ENCODE results near the gene ANKRD33.
A peak's percentile ranks its signal among the peaks of the same experiment; 100 is the strongest.

The ANKRD33 gene, protein sequence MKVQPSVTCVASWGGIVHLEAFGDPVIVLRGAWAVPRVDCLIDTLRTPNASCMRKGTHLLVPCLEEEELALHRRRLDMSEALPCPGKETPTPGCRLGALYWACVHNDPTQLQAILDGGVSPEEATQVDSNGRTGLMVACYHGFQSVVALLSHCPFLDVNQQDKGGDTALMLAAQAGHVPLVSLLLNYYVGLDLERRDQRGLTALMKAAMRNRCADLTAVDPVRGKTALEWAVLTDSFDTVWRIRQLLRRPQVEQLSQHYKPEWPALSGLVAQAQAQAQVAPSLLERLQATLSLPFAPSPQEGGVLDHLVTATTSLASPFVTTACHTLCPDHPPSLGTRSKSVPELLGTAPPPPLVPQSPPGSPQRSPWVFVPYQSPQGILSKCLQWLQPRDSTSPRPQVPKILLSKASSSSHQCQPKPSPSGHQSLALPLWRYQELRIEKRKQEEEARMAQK

DNA sequence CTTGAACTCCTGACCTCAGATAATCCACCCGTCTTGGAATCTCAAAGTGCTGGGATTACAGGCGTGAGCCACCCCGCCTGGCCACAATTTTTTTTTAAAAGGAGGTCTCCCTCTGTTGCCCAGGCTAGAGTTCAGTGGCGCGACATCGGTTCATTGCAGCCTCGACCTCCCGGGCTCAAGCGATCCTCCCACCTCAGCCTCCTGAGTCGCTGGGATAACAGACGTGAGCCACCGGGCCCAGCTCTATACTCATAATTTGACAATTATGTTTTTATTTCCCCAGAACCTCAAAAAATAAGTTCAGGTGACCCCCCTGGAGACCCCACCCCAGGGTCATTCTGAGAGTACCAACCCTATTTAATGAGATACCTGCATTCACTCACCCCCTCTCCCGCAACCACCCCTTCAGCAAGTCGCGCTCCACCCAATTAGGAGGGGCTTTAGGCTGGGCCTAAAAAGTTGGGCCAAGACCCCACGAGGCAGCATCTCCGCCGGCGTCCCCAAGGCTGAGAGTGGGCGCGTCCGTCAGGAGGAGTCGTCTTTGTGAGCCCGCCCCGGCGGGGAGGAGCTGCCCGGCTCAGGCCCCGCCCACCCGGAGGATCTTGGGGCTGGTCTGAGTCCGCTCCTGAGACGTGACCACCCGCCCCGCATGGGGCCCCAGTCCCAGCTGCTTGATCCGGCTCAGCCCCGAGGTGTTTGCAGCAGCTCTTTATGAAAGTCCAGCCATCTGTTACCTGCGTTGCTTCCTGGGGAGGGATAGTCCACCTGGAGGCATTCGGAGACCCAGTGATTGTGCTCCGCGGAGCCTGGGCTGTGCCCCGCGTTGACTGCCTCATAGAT lies at the start of gene ANKRD33:
ANKRD33 (plus strand) TSS at position 628 of the 840 bp plus-strand sequence; CDS start at position 712, 84 bp downstream.
- intact Hi-C loops (cut with DNase I): no loop called here
- DNase-seq: peak in 1 of 42 donors; percentile 22

DNA sequence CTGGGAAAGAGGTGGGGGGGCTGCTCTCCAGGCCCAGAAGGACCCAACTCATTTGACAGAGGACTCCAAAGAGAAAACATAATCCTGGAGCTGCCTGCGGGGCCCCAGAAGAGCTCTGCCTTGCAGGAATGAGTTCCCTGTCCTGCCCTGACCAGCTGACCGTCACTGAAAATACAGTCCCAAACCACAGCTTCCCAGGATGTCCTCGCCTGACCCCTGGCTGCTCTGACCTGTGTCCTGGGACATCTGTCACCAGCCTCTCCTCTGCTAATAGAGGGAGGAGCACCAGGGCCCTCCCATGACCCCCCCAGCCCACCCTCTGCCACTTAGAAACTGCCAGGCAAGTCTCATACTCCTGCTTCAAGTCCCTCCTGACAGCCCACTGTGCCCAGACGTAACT lies 49.1 kb upstream of the ANKRD33 start:
- intact Hi-C loops (cut with DNase I): no loop called here
- DNase-seq: no peak

DNA sequence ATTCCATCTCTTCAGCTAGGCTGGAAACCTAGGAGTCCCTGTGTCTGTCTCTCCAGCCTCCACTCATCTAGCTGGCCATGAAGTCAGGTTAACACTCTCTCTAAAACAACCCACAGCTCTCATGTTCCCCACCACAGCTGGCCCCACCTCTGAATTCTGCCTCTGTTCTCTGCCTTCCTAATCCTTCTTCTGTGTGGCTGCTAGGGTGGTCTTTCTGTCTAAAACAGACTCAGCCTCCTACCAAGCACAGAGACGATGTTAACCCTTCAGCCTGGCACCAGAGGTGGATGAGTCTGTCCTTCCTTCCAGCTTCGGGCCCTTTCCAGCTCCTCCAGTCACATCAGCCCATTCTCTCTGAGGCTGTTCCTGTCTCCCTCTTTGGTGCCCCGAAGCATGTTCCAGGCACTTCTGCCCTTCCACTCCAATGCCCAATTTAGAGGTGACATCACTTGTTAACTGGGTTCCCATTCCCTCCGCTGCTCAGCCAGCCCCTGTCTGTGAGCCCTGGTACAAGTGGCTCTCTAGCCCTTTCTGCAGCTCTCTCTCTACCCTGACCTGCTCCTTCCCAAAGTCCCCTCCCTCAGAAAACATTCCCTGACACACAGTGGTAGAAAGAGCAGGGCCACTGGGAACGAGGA lies 48.5 kb upstream of the ANKRD33 start:
- intact Hi-C loops (cut with DNase I): no loop called here
- no peak for DNase-seq

DNA sequence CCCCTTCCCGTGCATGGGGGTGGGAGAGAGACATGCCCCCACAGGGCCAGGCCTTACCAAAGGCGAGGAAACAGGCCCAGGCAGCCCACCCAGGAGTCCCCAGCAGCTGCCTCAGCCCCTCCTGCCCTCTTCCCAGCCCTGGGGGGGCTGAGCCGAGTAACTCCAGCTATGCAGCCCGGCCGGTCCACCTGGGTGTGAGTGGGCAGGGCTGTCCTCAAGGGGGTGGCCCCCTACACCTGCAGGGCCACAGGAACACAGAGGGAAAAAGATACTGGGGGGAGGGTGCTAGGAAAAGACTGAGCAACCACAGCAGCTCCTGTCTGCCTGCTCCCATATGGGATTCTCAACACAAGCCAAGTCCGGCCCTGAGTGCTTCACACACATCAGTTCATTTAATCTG lies 46.9 kb upstream of the ANKRD33 start:
- intact Hi-C loops (cut with DNase I): no loop called here
- no peak for DNase-seq

DNA sequence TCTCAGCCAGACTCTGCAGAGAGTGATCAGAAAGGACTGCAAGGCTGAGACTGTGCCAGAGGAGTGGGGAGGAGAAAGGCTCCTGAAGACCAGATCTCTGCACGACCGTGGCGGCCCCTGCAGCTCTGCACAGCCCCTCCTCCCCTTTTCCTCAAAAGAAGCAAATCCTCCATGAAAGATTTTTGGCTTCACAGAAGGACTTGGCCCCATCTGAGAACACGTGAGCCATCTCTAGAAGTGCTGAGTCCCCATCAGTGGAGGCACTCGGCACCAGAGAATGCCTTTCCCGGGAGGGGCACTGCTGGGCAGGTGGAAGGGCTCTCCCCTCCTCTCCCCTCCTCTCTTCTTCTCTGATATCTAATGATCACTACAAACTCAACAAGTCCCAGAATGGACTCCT lies 46.2 kb upstream of the ANKRD33 start:
- no peak for DNase-seq
- intact Hi-C loops (cut with DNase I): no loop called here

DNA sequence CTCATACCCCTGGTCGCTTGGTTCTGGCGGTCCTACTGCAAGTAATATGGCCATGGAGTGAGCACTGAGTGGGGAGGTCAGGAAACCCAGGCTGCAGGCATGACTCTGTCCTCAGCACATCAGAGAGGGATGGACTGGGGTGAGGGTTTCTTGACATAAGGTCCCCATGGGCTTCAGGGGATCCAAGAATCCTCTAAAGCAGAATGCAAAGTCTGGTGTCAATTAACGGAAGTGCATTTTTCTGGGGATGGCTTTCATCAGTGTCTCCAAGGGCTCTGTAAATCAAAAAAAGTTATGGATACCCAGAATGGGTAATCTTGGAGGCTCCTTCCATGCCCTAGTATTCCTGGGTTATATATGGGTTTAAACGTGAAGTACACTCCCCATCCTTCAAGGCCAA lies 43.0 kb upstream of the ANKRD33 start:
- no peak for DNase-seq
- intact Hi-C loops (cut with DNase I): no loop called here

DNA sequence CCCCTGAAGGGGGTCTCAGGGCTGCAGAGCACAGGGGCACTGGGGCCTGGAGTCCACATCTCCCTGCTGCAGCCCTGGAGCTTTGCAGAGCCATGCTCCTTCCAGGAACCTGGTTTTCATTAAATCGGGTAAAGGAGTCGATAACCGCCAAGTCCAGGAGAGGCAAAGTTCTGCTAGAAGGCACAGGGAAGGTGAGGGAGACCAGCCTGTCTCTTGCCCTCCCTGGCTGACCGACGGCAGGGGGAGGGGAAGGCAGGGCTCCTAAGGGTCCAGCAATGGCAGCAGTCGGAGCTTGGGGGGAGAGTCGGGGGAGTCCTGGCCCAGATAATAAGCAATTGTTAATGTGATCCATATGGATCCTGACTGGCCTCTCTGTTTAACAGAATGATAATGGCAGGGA lies 42.4 kb upstream of the ANKRD33 start:
- no peak for DNase-seq
- intact Hi-C loops (cut with DNase I): no loop called here

DNA sequence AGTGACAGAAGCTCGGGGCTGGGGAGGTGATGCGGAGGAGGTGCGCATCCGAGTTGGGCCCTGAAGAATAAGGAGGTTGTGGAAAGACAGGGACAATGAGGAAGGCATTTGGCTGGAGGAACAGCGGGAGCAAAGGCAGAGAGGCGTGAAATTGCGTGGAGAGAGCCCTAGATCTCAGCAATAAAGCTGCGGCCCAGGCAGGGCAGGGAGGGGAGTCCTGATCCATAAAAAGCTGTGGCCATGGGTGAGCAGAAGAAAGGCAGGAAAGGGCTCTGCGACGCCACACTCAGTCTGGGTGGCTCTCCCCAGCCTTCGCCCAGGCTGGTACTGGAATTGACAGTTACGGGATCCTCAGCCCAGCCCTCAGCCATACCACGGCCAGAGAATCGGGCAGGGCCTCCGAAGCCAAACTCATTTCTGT lies 41.6 kb upstream of the ANKRD33 start:
- no peak for DNase-seq
- intact Hi-C loops (cut with DNase I): no loop called here

DNA sequence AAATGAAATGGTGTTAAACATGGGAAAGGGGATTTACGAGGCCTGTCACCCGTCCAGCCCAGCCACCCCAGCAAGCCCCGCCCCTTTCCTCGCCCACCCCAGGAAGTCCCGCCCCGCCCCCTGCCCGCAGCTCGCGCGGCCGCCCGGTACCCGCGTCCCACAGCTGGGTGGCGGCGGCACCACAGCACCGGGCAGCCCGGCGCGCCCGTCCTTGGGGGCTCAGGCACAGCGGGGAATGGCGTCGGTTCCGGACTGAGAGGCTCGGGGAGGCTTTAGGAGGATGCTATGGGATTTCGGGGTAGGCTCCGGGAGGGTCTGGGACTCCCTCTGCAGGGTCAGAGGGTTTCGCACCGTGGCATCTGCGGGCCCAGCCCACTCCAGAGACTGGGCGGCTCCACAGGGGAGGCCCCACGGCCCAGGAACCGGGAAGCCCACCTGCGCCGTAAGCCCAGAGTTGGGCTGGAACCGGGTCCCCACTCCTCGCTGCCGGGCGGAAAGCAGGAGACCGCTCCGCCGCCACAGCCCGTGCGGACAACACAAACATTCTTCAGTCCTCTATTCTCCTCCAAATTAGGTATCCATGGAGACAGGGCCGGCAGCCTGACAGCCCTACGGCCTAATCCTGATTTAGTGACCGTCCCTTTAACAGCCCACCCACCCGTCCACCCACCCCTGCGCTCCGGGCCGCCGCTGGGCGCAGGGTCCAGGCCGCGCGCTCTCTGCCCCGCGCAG lies 40.8 kb upstream of the ANKRD33 start:
- intact Hi-C loops (cut with DNase I): no loop called here
- peak in 16 of 42 donors; percentile 17 to 59 (median 33) for DNase-seq

DNA sequence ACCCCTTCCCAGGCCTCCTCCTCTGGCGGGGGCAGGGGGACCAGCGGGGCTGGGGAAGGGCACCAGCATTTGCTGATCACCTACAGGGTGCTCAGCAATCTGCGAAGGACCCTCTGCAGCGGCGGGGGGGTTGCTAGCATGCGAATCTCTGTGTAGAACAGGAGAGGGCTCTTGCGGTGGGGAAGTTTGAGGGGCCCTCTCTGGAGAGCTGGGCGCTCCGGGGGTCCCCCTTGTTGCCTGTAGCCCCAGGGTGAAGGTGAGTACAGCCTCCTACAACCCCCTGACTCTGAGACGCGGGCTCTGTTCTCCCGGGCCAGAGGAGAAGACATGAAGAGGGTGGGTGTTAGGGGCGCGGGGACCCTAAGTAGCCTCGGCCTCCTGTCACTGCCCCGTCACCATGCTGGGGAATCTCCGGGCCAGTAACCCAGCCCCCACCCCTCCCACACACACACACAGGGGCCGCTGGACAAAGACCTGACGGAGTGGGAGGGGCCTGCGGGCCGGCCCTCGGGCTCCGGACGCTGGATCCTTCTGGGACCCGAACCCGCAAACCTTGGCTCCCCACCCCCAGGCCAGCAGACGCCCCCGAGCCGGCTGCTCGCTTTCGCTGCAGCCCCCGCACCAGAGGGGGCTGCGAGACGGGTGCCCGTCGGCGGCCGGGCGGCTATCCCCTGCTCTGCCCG lies 40.1 kb upstream of the ANKRD33 start:
- DNase-seq: no peak
- intact Hi-C loops (cut with DNase I): no loop called here

DNA sequence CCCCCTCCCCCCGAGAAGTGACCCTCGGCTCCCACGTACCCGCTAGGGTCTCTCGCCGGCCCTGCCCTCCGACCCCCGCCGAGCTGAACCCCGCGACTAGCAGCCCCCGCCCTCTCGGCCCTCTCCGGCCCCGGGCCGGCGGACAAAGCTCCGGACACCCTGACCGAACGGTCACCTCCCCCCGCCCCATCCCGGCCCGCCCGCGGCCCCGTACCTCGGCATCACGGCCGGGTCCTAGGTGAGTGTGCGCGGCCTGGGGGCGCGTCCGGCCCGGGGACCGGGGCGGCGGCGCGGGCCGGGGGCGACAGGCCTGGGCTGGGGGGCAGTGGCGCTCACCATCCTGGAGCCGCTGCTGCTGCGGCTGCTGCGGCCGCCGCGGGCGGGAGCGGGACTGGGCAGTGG lies 39.6 kb upstream of the ANKRD33 start, which contains the start of gene FIGNL2:
FIGNL2 (minus strand) TSS at position 393 of the 402 bp plus-strand sequence. CDS start 26,305 bp downstream, outside the sequence.
- intact Hi-C loops (cut with DNase I): no loop called here
- no peak for DNase-seq

DNA sequence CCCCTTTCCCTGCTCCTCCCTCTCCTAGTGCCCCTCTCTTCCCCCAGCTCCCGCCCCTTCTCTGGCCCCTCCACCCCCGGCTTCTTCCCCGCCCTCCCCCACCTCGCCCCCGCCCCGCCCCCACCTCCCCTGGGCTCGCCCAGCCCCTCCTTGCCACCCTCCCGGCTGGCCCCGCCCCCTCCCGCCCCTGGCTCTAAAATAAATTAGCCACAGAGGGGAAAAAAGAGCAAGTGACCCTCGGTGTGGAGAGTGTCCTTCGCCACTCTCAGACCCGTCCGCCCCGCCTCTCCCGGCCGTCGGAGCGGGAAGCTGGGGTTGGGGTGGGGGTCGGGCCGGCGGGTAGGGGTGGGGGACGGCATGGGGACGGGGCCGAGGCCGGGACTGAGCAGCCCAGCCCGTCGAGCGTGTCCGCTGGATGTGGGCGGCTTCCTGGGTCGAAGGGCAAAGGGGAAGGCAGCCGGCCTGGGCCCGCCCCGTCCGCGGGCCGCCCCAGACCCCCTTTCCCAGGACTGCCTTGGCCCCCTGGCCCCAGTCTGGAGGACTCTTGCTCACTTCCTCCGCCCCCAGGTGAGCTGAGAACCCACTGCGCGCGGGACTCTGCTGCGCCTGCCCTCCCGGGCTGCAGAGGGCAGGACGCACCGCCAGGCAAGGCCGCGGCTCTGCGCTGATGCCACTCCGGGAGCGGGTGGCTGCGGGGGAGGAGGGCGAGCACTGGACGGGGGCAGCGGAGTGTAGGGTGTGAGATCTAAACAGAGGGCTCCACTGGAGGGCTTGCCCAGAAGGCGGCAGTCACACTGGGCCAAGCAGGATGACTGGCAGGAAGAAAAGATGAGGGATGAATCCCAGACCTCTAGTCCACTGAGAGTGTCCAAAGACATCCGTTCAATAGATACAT lies 38.8 kb upstream of the ANKRD33 start:
- DNase-seq: no peak
- intact Hi-C loops (cut with DNase I): no loop called here

DNA sequence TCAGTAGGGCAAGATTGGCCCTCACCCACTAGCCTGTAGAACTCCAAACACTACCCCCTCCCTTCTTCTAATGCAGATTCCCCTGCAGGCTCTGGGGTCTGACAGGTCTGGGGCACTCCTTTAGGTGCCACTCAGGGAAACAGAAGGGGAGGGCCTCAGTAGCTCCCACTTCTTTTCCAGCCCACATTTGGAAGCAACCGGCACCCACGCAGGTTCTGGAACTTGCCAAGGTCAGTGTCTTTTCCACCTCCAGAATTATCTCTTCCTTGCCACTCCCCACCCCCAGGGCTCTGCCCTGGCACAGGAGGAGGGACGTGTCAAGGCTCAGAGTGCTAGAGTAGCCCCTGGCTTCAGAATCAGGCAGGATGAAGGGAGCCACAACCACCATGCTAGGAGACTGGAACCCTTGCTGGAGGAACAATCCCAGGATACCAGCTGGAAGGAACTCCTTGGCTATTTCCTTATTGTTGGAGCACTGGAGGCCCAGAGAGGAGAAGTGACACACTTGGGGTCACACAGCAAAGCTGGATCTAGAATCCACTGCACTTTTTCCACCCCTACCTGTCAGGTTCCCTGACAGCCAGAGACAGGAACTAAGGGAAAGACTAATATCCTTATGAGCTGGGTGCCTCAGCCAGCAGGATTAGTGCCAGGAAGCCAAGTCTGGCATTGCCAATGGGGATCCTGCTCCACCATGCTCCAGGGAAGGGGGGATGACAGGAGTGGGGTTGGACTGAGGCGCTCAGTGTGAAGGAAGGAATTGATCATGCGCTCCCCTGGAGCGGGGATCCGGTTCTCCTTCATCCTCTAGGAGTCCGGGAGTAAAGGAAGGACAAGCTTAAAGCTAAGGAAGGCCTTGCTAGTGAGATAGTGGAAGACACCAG lies 37.6 kb upstream of the ANKRD33 start:
- intact Hi-C loops (cut with DNase I): no loop called here
- DNase-seq: no peak

DNA sequence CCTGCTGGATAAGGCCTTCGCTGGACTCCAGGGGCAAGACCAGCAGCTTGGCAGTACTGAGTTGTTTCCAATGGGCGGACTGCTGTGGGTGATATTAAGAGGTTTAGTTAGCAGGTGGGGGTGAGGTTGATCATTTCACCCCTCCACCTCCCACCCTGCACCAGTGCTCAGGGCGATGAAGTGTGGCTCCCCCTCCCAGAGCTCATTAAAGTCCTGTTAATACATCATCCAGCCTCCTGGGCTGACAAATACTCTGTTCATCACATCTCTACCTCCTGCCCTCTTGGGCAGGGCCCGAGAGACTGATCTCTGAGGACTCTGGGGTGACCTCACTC lies 37.0 kb upstream of the ANKRD33 start:
- intact Hi-C loops (cut with DNase I): no loop called here

DNA sequence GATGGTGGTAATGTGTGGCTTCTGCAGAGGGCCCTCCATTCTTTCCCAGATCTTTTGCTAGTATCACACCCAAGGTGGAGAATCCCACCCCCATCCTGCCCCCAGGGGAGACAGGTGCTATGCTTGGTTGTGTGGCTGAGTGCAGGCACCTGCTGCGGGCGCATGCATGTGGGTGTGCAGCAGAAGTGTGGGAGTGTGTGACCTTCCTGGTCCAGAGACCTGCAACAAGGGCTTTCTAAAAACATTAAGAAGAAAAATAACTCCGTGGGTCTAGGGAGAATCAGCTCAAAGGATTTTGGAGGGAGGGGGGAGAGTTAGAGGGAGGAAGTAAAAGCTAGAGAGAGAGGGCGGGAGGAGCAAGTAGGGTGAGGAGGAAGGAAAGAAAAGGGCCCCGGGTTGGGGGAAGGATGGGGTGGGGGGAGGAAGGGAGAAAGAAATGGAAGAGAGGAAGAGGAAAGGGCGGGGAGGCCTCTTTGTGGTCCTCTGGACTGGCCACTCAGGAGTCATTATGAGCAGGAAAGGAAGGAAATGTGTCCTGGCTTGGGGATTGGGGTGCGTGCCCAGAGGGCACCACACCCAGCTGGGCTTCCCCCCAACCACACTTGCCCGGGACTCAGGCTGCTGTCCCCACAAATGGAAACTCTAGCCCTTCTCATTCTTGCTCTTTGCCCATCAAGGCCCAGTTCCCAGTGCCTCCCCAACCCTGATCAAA lies 36.3 kb upstream of the ANKRD33 start:
- DNase-seq: no peak
- intact Hi-C loops (cut with DNase I): no loop called here

More for the DNA sequence above, 37.0 kb upstream of the ANKRD33 start:
- no peak for DNase-seq

Measured in head of caudate nucleus (tissue), 42 donors.